Forelimb muscle (tissue), 1 donor: Measurements from ENCODE around the gene FCRLA. TPM values are rescaled to one million over a fixed set of nuclear protein-coding genes. Genes with fewer than 3 reads are reported as not detected.
"Not testable (repeated sequence)": the region's sequence is repeated elsewhere in the genome, so short reads cannot be mapped to it uniquely, and the experiment has no call there.

ENCODE experiments used
- DNase-seq: peaks from one replicate; pipeline ENCODE4 v3.0.0-alpha.2; 2013; ENCODE audit warnings: low read depth
- polyA plus RNA-seq: library from polyadenylated mRNA; unstranded; fragments of 120-200 nt; gene quantifications from one replicate; pipeline ENCODE4 v1.2.1, GENCODE V29; 2013; ENCODE audit not compliant: insufficient read length

The FCRLA gene
- polyA plus RNA-seq, 1 donor: 0.27 TPM

DNA sequence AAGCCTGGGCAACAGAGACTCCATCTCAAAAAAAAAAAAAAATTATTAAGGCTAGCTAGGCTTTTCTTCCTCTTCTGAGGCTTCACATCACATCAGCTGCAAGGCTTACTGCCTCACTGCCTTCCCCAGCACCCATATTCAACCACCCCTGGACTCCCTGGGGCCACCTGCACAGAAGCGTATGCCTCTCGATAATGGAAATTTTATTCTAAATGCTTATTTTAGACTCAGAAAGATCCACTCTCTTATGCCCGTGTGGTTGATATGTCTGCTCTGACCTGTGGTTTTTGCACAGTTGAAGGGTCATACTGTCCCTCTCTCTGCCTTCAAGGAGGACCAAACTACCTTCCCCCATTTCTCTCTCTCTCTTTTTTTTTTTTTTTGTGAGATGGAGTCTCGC, 1.5 kb upstream of the FCRLA start:
- no peak for DNase-seq

- DNase-seq: no peak
These were observed 932 bp upstream of the FCRLA start for GRCh38 chr1:161706113-161706481.

DNA sequence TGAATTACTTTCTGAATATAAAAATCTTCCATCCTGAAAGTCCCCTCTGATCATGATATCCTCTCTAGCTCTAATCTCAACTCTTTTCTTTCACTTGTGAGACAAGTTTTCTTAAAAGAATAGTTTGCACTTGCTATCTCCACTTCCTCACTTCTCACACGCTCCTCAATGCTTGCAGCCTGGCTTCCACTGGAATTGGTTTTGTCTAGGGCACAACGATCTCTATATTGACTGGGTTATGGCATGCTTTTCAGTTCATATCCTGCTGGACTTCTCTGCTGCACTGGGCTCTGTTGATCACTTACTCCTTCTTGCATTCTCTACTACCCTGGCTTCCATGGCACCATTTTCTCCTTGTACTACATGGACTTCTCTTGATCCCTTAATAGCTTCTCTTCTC, 474 bp downstream of the FCRLA start:
- no peak for DNase-seq

- no peak for DNase-seq
These were observed 2.3 kb downstream of the FCRLA start for GRCh38 chr1:161709373-161709772.

DNA sequence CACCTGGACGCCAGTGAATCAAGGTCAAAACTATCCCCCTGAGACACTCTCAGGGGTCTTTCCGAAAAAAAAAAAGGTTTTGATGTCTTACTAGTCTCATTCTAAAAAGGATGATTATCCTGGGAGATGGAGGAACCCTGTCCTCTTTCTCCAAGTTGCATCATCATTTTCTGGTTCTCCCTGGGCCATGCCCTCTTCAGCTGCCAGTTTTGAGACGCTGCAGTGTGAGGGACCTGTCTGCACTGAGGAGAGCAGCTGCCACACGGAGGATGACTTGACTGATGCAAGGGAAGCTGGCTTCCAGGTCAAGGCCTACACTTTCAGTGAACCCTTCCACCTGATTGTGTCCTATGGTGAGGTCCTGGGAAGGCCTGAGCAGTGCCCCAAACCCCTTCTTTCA, 3.5 kb downstream of the FCRLA start:
- no peak for DNase-seq

- DNase-seq: no peak
These were observed 11.7 kb downstream of the FCRLA start for GRCh38 chr1:161718559-161719324.

DNA sequence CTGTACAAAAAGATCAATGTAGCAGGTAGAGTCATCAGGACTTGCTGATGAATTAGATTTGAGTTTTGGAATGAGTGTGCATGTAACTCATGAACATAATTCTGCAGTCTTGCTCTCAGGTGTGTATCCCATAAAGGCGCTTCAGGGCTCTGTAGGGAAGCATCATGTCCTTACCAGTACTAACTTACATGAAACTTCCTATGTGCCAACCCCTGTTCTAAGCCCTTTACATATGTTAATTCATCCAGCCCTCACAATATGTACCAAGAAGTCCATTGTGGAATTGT, 12.2 kb downstream of the FCRLA start:
- no peak for DNase-seq

DNA sequence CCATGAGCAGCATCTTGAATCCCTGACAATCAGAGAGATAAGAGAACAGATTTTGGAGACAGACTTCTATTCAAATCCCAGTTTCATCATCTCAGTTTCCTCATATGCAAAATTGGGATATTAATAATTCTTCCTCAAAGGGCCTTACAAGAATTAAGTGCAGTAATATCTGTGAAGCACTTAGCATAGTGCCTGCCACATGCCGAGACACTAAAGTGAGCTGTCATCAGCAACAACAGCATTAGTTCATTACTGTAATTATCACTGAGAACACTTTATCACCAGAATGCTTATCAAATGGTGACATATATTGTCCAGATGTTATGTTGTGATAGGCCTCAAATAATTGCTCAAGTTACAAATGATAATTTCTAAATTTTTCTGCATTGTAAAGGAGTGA, 13.4 kb downstream of the FCRLA start:
- DNase-seq: no peak

DNA sequence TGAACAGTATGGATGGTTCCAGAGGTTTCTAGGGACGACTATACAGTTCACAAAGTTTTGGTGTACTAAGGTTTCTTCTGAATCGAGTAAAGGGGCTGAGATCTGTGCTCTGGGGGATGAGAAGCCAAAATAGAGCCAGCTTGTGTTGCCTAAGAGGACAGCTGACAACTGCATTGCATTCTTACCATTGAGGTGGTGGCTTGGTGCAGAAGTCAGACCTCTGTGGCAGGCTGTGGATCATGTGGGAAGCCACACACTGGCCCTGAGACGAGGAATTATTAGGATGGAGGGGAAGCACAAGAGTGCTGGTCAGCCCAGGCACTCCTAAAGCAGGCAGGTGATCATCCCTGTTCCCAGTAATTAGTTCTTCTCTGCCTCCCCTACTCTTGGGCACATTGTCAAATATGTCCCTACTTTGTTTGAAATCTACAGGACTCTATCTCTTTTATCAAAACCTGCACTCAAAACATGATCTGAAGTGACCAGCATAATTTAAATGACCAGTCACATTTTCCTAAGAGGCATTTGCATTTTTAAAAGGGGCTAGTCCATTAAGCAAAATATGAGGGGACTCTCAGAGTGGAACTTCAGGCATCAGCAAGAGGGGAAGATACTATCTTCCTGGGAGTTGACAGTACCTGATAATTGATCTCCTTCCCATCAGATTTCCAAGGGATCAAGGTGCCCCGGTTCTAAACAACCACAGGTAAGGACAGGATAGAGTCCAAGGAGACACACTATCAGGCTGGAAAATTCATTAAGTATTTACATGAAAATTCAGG, 14.1 kb downstream of the FCRLA start, which contains the start of gene FCRLB:
Gene FCRLB (plus strand): TSS at position 589 of the 782 bp plus-strand sequence. CDS start 1,129 bp downstream, outside the sequence.
- no peak for DNase-seq

GRCh38 chr1:161721738-161722343, 14.8 kb downstream of the FCRLA start:
- no peak for DNase-seq

DNA sequence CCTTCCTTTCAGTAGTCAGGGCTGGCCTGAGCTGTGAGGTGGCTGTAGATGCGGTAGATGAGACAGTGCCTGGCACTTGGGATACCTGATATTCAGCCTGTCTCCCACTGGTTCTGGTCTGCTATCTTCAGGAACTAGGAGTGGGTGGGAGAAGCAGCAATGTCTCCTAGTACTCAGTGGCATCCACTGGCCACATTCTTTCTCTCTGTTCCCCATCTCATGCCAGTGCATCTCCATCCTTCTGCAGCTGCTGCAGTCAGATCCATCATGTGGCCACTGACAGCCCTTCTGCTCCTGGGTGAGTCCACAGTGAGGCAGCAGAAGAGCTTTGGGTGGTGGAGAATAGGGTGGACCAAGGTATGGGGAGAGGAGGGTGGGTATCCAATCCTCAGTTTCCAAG, 15.4 kb downstream of the FCRLA start:
- no peak for DNase-seq

DNA sequence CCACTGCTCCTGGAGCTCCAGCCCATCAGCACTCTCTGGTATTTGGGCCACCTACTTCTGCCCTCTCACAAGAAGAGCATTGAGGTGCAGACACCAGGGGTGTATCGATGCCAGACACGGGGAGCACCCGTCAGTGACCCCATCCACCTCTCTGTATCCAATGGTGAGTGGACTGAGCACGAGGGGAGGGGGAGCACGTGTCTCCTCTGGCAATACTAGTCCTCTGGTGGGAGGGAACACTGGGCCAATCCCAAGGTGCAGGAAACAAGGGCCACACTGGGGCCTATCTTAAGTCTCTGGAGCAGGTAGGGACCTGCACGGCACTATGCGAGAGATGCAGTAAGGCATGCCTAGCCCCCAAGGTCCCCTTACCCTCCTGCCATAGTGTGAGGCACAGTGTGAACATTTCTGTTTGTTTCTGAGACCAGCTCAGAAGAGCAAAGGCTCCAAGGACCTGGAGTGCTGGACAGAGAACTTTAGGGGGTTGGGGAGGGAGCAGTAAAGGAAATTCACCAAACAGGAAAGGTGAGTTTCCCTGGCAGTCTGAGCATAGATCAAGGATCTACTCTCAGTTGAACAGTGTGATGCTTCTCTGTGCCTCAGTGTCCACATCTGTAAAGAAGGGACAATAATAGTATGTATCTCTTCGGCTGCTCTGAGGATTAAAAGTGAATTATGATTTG, 16.6 kb downstream of the FCRLA start:
- no peak for DNase-seq

- DNase-seq: not testable (repeated sequence)
These were observed 18.4 kb downstream of the FCRLA start for GRCh38 chr1:161725258-161725907.

DNA sequence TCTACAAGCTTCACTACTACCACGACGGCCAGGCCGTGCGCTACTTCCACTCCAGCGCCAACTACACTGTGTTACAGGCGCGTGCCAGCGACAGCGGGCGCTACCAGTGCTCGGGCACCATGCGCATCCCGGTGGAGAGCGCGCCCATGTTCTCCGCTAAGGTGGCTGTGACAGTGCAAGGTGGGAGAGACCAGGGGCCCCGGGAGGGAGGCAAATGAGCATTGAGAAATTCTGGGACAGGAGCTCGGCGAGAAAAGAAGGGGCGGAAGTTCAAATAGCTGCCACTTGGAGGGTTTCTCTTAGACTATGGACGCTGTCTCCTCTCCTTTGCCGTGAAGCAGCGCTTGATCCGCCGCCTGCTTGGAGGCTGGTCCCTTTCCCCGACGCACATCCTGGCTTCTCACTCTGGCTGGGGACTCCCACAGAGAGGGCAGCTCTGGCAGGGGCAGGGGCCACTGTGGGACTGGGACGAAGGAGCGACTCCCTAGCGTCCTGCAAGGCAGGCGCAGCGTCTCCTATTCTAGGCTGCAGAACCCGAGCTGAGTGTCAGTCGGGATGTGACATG, 19.0 kb downstream of the FCRLA start:
- DNase-seq: no peak

- DNase-seq: no peak
These were observed 19.6 kb downstream of the FCRLA start for GRCh38 chr1:161726473-161727255.

DNA sequence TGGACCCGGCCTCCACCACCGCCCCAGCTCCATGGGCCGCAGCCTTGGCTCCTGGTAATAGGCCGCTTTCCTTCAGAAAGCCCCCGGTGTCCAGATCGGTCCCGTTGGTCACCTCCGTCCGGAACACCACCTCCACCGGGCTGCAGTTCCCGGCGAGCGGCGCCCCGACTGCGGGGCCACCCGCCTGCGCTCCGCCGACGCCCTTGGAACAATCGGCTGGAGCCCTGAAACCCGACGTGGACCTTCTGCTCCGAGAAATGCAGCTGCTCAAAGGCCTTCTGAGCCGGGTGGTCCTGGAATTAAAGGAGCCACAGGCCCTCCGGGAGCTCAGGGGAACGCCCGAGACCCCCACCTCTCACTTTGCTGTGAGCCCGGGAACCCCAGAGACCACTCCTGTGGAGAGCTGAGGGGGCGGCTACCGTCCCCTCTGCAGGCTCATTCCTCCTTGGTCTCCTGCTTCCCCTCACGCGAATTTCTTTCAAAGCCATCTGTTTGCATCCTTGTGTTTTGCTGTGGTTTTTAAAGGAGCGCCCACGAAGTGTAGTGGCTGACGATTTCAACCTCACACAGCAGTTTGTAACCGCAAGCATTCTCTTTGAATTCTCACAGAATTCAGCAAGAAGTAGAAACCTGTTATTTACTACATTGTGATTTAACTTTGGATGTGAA, 20.4 kb downstream of the FCRLA start:
- DNase-seq: no peak

GRCh38 chr1:161728376-161729226, 21.6 kb downstream of the FCRLA start:
- DNase-seq: no peak

GRCh38 chr1:161730050-161730564, 23.1 kb downstream of the FCRLA start:
- no peak for DNase-seq

- DNase-seq: no peak
These were observed 24.2 kb downstream of the FCRLA start for GRCh38 chr1:161731241-161731640.
